OCI-LY3 (cell line): ENCODE results near the gene GIT1.

ENCODE experiments used
- H2AFZ ChIP-seq: fragments of 200-600, 300-600 bp; shearing (Covaris generic); 2 replicates; pipeline ENCODE4 v1.6.0; 2014; ENCODE audit warnings: antibody characterized with exemption, low read depth, low read length
- H3K27ac ChIP-seq: fragments of 200-600, 300-600 bp; sonication (generic); 2 replicates; pipeline ENCODE4 v1.5.1; 2014; ENCODE audit warnings: mild to moderate bottlenecking, low read length, moderate library complexity, mixed read lengths
- H3K27me3 ChIP-seq: fragments of 200-600, 300-600 bp; sonication (generic); 2 replicates; pipeline ENCODE4 v1.6.1; 2014; ENCODE audit warnings: low read depth, low read length, mixed read lengths
- H3K36me3 ChIP-seq: fragments of 200-600, 300-600 bp; sonication (generic); replicated peaks from 2 replicates; pipeline ENCODE3; 2014; ENCODE audit warnings: low read depth, low read length, mixed read lengths
- H3K4me1 ChIP-seq: fragments of 300-600, 200-600 bp; sonication (generic); 2 replicates; pipeline ENCODE4 v1.6.1; 2014; ENCODE audit warnings: low read length, mixed read lengths
- H3K4me2 ChIP-seq: fragments of 200-600, 300-600 bp; sonication (generic); 2 replicates; pipeline ENCODE4 v1.6.1; 2014; ENCODE audit warnings: low read length, mixed read lengths
- H3K4me3 ChIP-seq: fragments of 300-600, 200-600 bp; sonication (generic); 2 replicates; pipeline ENCODE4 v1.5.1; 2014; ENCODE audit warnings: antibody characterized with exemption, mild to moderate bottlenecking, low read length, moderate library complexity
- H3K79me2 ChIP-seq: fragments of 300-600, 200-600 bp; shearing (Covaris generic); 2 replicates; pipeline ENCODE4 v1.6.1; 2014; ENCODE audit warnings: mild to moderate bottlenecking, low read length, mixed read lengths
- H3K9ac ChIP-seq: fragments of 300-600, 200-600 bp; shearing (Covaris generic); 2 replicates; pipeline ENCODE4 v1.6.0; 2014; ENCODE audit warnings: mild to moderate bottlenecking, low read length, moderate library complexity
- H3K9me3 ChIP-seq: fragments of 200-600, 300-600 bp; shearing (Covaris generic); 2 replicates; pipeline ENCODE4 v1.6.1; 2014; ENCODE audit warnings: low read length, mixed read lengths; ENCODE audit not compliant: insufficient read depth
- H4K20me1 ChIP-seq: fragments of 200-600, 300-600 bp; sonication (generic); 2 replicates; pipeline ENCODE4 v1.6.1; 2016; ENCODE audit warnings: low read length, mixed read lengths; ENCODE audit not compliant: insufficient read depth
- CTCF ChIP-seq: fragments of 200-600, 300-600 bp; sonication (generic); IDR thresholded peaks from 2 replicates; pipeline ENCODE4 v1.5.1; 2014; ENCODE audit warnings: antibody characterized with exemption, low read length, low read depth
- EZH2phosphoT487 ChIP-seq: fragments of 200-600 bp; shearing (Covaris generic); IDR thresholded peaks from 2 replicates; pipeline ENCODE4 v1.6.1; 2018; ENCODE audit warnings: antibody characterized with exemption, mixed run types, low read depth

Gene GIT1

GRCh38 chr17:29583324-29584248 lies 5.9 kb downstream of the GIT1 start:
- Histone ChIP-seq H3K79me2 (peaks cover 57% of the 10 kb centered on the region), H3K4me1 (peaks cover 30% of the 10 kb centered on the region), H3K4me2 (no peak overlapping the region), H4K20me1 (peaks cover 21% of the 10 kb centered on the region), H3K36me3 (peaks cover 32% of the 10 kb centered on the region), H3K27me3 (no peaks in the 10 kb centered on the region), H3K27ac (no peak overlapping the region), H3K4me3 (no peak overlapping the region), H2AFZ (no peak overlapping the region), H3K9me3 (no peaks in the 10 kb centered on the region), H3K9ac (no peak overlapping the region)
- TF ChIP-seq EZH2phosphoT487: no peak
- TF ChIP-seq CTCF: no peak

DNA sequence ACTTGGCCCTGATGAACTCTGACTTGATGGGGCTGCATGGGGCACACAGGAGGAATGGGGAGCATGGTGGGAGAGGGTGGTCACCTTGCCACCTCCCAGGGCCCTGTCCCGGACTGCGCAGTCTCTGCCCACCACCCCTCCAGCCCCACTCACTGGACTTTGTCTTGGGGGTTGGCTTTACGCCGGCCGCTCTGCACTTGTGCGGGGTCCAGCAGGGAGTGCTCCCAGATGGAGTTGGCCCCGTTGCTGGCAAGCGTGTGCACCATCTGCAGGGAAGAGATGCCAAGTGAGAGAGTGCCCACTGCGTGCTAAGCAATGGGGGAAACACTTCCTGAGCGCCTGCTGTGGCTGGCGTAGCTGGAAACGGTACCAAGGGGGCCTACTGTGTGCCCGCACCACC lies 6.7 kb downstream of the GIT1 start:
- no peak overlapping the region for H2AFZ ChIP-seq
- no peaks in the 10 kb centered on the region for H3K27me3 ChIP-seq
- peaks cover 48% of the 10 kb centered on the region for H3K79me2 ChIP-seq
- H4K20me1 ChIP-seq: peaks cover 13% of the 10 kb centered on the region
- H3K4me3 ChIP-seq: no peak overlapping the region
- no peak overlapping the region for H3K4me2 ChIP-seq
- no peak for TF ChIP-seq CTCF
- TF ChIP-seq EZH2phosphoT487: no peak
- H3K27ac ChIP-seq: no peak overlapping the region
- H3K9ac ChIP-seq: no peak overlapping the region
- H3K36me3 ChIP-seq: peaks cover 36% of the 10 kb centered on the region
- peaks cover 25% of the 10 kb centered on the region for H3K4me1 ChIP-seq
- no peaks in the 10 kb centered on the region for H3K9me3 ChIP-seq

- Histone ChIP-seq H3K4me2 (no peak overlapping the region), H3K27ac (no peak overlapping the region), H4K20me1 (peaks cover 8% of the 10 kb centered on the region), H3K79me2 (peaks cover 44% of the 10 kb centered on the region), H3K27me3 (no peaks in the 10 kb centered on the region), H3K4me1 (peaks cover 20% of the 10 kb centered on the region), H3K9me3 (no peaks in the 10 kb centered on the region), H2AFZ (no peak overlapping the region), H3K4me3 (no peak overlapping the region), H3K9ac (no peak overlapping the region), H3K36me3 (peaks cover 40% of the 10 kb centered on the region)
- TF ChIP-seq EZH2phosphoT487 (no peak), CTCF (no peak)
Measured at GRCh38 chr17:29582254-29582765, 7.1 kb downstream of the GIT1 start.

DNA sequence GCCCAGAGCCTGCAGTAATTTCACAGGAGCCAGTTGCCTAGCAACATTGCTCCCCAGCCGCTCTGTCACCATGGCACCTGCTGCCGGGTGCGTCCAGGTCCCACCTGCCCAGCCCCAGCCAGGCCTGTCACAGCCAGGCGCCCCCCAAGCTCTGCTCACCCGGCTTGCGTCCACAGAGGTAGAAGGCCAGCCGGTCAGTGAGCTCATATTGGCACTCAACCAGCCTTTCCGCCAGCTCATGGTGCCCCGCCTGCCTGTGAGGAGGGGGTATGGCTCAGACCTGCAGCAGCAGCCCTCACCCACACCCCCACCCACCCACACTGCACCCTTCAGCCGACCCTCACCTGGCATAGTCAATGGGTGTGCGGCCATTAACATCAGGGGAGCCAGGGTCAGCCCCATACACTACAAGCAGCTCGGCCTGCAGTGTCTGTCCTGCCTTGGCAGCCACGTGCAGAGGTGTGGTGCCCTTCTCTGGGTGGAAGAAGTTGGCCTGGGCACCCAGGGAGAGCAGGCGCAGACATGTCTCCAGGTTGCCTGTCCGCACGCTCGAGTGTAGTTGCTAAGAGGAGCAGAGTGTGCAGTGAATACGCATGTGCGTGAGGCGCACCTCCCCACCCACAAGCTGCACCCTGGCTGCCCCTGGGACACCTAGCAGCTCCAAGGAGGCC lies 7.7 kb downstream of the GIT1 start:
- no peak overlapping the region for H3K4me2 ChIP-seq
- H4K20me1 ChIP-seq: peaks cover 4% of the 10 kb centered on the region
- H3K79me2 ChIP-seq: peaks cover 38% of the 10 kb centered on the region
- H3K36me3 ChIP-seq: peaks cover 40% of the 10 kb centered on the region
- H3K27me3 ChIP-seq: no peaks in the 10 kb centered on the region
- peaks cover 19% of the 10 kb centered on the region for H3K4me1 ChIP-seq
- no peak overlapping the region for H3K27ac ChIP-seq
- H2AFZ ChIP-seq: no peak overlapping the region
- H3K9me3 ChIP-seq: no peaks in the 10 kb centered on the region
- TF ChIP-seq EZH2phosphoT487 (no peak), CTCF (no peak)
- H3K9ac ChIP-seq: no peak overlapping the region
- no peak overlapping the region for H3K4me3 ChIP-seq
